Brain microvascular endothelial cell (primary cell): ENCODE results near the gene TCERG1L.
"Not testable (repeated sequence)": the region's sequence is repeated elsewhere in the genome, so short reads cannot be mapped to it uniquely, and the experiment has no call there.

Source experiments
- DNase-seq: peaks from one replicate; pipeline ENCODE4 v3.0.0-alpha.2; 2020
- H3K27ac ChIP-seq: fragments of 250-450 bp; sonication (Bioruptor Pico); 2 replicates; pipeline ENCODE4 v1.5.1; 2020; ENCODE audit warnings: mild to moderate bottlenecking, moderate library complexity
- H3K27me3 ChIP-seq: fragments of 250-450 bp; sonication (Bioruptor Pico); replicated peaks from 2 replicates; pipeline ENCODE4 v1.5.1; 2020; ENCODE audit warnings: mild to moderate bottlenecking
- H3K36me3 ChIP-seq: fragments of 250-450 bp; sonication (Bioruptor Pico); replicated peaks from 2 replicates; pipeline ENCODE4 v1.5.1; 2020; ENCODE audit warnings: mild to moderate bottlenecking
- H3K4me3 ChIP-seq: 2 replicates; pipeline ENCODE4 v1.5.1; 2011; ENCODE audit warnings: low read depth, mild to moderate bottlenecking, control low read depth, low read length, moderate library complexity
- in situ Hi-C: cut with HindIII; loops from 2 replicates; pipeline ENCODE4 v1.10.0; 2017; ENCODE audit warnings: low sequenced_read_pairs, low pct_ligation_motif_present
- TF ChIP-seq, protein P1 (sequence below): IDR thresholded peaks from 2 replicates; pipeline ENCODE4 v1.5.1; 2011; ENCODE audit warnings: low read depth, mild to moderate bottlenecking, moderate library complexity, low read length, control low read depth, inconsistent platforms; ENCODE audit errors: missing control alignments

TCERG1L gene

DNA sequence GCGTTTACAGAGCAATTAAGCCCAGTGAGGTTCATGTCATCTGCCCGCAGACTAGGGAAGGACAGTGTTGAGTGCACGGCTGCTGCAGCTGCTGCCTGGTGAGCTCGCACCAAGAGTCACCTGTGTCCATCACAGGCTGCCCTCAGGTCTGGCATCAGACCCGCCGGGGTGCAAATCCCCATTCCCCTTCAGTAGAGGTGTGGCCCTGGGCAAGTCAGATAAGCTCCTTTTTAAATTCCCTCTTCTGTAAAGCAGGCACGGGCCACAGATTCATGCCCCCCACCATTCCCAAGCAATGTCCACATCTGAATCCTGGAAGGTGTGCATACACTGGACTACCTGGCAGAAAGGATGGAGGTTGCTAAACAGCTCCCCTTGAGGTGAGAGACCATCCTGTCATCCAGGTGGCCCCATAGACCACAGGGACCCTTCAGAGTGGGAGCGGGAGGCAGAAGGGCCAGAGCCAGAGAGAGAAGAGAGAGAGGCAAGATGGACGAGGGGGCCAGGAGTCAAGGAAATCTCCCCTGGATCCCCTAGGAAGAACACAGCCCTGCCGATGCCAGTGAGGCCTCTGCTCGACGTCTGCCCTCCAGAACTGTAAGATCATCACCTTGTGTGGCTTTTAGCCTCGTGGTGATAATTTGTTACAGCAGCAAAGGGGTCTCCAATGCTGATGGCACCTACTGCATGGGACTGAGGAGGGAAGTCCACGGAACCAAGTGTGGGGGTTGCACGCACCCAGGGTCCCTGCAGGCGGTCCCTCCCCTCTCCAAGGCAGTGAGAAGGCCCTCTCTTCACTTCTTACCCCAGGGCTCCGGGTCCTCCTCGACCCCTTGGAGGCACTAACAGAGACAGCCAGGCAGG lies 168.8 kb downstream of the TCERG1L start:
- H3K27ac ChIP-seq: no peak overlapping the region

DNA sequence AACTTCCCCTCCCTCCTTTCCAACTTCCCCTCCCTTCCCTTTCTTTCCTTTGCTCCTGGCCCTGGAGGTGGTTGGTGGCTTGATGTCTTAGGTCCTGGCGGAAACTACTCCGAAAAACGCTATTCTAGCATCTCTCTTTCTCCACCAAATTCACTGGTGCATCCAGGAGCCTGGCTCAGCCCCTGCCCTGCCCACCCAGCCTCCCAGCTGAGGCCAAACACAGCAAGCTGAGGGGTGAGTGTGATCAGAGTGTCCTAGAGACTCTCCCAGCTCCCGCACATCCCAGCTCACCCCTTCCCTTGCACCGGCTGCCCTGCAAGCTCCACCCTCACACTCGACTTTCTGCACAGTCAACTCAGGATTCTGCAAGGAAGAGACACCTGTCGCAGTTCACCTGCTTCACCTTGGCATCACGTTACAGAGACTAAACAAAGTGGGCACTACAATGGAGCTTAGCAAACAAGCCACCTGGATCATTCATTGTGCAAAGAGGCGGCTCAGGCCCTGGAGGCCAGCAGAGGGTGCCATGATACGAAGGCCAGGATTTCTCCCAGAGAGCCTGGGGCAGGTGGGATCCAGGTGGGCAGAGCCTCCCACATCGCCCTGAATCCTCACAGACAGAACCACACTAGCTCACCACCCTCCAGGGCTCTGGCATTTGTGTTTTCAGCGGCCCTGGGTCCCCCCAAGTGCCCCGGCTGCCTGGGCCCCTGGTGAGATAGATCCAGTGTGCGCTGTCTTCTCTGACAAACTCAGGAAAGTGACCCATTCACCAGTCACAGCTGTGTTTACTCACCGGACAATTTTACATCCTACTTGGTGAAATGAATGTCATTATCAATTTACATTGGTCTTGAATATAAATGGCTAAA lies 169.6 kb downstream of the TCERG1L start:
- H3K4me3 ChIP-seq: no peak overlapping the region
- TF ChIP-seq, protein P1, sequence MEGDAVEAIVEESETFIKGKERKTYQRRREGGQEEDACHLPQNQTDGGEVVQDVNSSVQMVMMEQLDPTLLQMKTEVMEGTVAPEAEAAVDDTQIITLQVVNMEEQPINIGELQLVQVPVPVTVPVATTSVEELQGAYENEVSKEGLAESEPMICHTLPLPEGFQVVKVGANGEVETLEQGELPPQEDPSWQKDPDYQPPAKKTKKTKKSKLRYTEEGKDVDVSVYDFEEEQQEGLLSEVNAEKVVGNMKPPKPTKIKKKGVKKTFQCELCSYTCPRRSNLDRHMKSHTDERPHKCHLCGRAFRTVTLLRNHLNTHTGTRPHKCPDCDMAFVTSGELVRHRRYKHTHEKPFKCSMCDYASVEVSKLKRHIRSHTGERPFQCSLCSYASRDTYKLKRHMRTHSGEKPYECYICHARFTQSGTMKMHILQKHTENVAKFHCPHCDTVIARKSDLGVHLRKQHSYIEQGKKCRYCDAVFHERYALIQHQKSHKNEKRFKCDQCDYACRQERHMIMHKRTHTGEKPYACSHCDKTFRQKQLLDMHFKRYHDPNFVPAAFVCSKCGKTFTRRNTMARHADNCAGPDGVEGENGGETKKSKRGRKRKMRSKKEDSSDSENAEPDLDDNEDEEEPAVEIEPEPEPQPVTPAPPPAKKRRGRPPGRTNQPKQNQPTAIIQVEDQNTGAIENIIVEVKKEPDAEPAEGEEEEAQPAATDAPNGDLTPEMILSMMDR: no peak
- no peaks in the 10 kb centered on the region for H3K36me3 ChIP-seq
- no peak overlapping the region for H3K27ac ChIP-seq
- no peak for DNase-seq
- in situ Hi-C loops: no loop called here
- H3K27me3 ChIP-seq: no peaks in the 10 kb centered on the region

More for the DNA sequence above, 168.8 kb downstream of the TCERG1L start:
- TF ChIP-seq, protein P1: no peak
- in situ Hi-C loops: no loop called here
- H3K27me3 ChIP-seq: no peaks in the 10 kb centered on the region
- no peak overlapping the region for H3K4me3 ChIP-seq
- H3K36me3 ChIP-seq: no peaks in the 10 kb centered on the region
- no peak for DNase-seq

DNA sequence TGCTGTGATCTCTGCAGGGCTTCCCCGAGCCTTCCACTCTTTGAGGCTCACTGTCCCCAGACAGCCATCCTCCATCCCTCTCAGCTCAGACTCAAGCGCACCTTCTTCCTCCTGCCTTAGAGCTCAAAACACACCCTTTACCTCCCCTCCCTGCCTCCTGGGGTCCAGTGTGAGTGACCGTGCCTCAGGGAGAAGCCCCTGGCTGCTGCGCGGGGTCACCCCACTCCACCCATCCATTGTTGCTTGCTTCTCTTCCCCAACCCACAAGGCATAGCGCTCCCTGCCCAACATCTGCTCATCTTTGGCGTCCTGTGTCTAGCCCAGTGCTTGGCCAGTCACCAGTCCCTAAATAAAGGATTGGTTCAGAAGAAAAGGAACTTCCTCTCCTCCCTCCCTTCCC lies 170.3 kb downstream of the TCERG1L start:
- no peak overlapping the region for H3K27ac ChIP-seq
- no peak overlapping the region for H3K4me3 ChIP-seq
- in situ Hi-C loops: no loop called here
- TF ChIP-seq, protein P1: no peak
- H3K36me3 ChIP-seq: no peaks in the 10 kb centered on the region
- H3K27me3 ChIP-seq: no peaks in the 10 kb centered on the region
- no peak for DNase-seq

DNA sequence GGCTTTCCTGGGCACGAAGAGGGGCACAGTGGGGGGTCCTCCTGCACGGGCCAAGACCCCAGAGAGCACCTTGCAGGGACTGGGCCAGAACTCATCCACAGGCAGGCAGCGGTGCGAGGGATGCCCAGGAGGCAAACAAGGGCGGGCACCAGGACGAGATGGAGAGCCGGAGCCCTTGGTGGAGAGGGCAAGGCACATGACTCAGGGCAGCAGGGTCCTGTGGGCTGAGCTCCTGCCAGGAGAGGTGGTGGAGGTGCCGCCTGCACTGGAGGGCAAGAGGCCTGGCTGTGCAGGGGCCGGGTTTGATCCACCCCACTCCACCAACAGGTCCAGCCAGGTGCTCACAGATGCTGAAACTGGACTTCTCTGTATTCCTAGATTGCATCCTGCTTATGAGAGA lies 170.9 kb downstream of the TCERG1L start:
- Histone ChIP-seq H3K27ac (no peak overlapping the region), H3K27me3 (no peaks in the 10 kb centered on the region), H3K4me3 (no peak overlapping the region), H3K36me3 (no peaks in the 10 kb centered on the region)
- in situ Hi-C loops: no loop called here
- no peak for DNase-seq
- TF ChIP-seq, protein P1: no peak

DNA sequence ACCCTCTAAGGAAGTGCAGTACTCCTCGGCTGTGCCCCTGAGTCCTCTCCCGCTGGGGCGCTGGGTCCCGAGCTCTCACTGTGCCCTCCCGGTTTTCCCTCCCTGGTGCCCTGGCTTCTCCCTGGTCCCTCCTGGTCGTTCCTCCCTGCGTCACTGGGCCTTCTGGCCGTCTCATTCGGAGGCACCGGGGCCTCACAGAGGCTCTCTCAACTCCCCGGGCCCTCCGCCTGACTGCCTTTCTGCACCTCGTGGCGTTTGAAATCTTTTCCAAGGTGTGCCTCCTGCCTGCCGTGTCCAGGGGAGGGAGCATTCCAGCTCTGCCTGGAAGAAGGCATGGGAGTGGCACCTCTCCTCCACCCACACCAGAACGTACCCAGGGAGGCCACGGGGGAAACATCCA lies 174.3 kb downstream of the TCERG1L start:
- Histone ChIP-seq H3K36me3 (no peaks in the 10 kb centered on the region), H3K27ac (no peak overlapping the region), H3K27me3 (no peaks in the 10 kb centered on the region), H3K4me3 (no peak overlapping the region)
- DNase-seq: no peak
- TF ChIP-seq, protein P1: no peak
- in situ Hi-C loops: no loop called here

DNA sequence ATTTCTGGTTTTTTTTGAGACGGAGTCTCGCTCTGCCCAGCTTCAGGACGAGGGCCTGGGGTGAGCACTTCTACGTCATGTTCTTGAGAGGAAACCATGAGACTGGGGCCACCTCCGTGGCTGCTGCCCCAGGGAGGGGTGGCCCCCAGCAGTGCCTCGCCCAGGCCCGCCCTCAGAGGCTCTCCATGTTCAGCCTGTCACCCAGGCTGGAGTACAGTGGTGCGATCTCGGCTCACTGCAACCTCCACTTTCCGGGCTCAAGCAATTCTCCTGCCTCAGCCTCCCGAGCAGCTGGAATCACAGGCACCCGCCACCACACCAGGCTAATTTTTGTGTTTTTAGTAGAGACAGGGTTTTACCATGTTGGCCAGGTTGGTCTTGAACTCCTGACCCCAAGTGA lies 175.2 kb downstream of the TCERG1L start:
- H3K27me3 ChIP-seq, H3K36me3 ChIP-seq, H3K27ac ChIP-seq, DNase-seq, H3K4me3 ChIP-seq, in situ Hi-C loops: not testable (repeated sequence)
